T-helper 9 cell (primary cell): ENCODE results near the gene SALL2.
"Not testable (repeated sequence)": the region's sequence is repeated elsewhere in the genome, so short reads cannot be mapped to it uniquely, and the experiment has no call there.

Experiments used
- DNase-seq: peaks from one replicate; pipeline ENCODE4 v3.0.0-alpha.2; 2020
- total RNA-seq, 2 donors: gene quantifications; one replicate each; lab custom pipeline; 2026; lab: John Stamatoyannopoulos, UW

SALL2 gene
- 1.2 to 3.6 reads per million in 2 donors for total RNA-seq

GRCh38 chr14:21525962-21526671, at the start of gene SALL2:
TSS of gene SALL2 (minus strand) at chr14:21526346. CDS start at chr14:21526127, 219 bp downstream.
- peak; percentile 55 for DNase-seq

- DNase-seq: no peak
Observed at GRCh38 chr14:21575661-21576060, 49.5 kb upstream of the SALL2 start.

- DNase-seq: no peak
Observed at GRCh38 chr14:21572604-21573003, 46.5 kb upstream of the SALL2 start.

GRCh38 chr14:21558703-21559170, 32.6 kb upstream of the SALL2 start:
- DNase-seq: no peak

- peak; percentile 68 for DNase-seq
Observed at GRCh38 chr14:21557084-21557901, 31.1 kb upstream of the SALL2 start.

GRCh38 chr14:21556378-21557083, 30.4 kb upstream of the SALL2 start:
- DNase-seq: no peak

- no peak for DNase-seq
Observed at GRCh38 chr14:21553266-21553665, 27.1 kb upstream of the SALL2 start.

GRCh38 chr14:21544588-21544987, 18.4 kb upstream of the SALL2 start:
- DNase-seq: not testable (repeated sequence)

GRCh38 chr14:21543963-21544362, 17.8 kb upstream of the SALL2 start:
- DNase-seq: no peak

- DNase-seq: no peak
Observed at GRCh38 chr14:21543521-21543960, 17.4 kb upstream of the SALL2 start.

GRCh38 chr14:21541413-21542074, 15.4 kb upstream of the SALL2 start:
- DNase-seq: no peak

- DNase-seq: no peak
Observed at GRCh38 chr14:21539189-21539940, 13.2 kb upstream of the SALL2 start.

- DNase-seq: no peak
Observed at GRCh38 chr14:21537090-21537424, 10.9 kb upstream of the SALL2 start.

- no peak for DNase-seq
Observed at GRCh38 chr14:21536418-21537089, 10.4 kb upstream of the SALL2 start.

GRCh38 chr14:21535545-21536417, 9.6 kb upstream of the SALL2 start:
- no peak for DNase-seq

- no peak for DNase-seq
Observed at GRCh38 chr14:21534576-21534975, 8.4 kb upstream of the SALL2 start.

GRCh38 chr14:21533294-21533693, 7.1 kb upstream of the SALL2 start:
- no peak for DNase-seq

- no peak for DNase-seq
Observed at GRCh38 chr14:21529515-21529914, 3.4 kb upstream of the SALL2 start.

- no peak for DNase-seq
Observed at GRCh38 chr14:21528381-21529348, 2.5 kb upstream of the SALL2 start.
